Measurements from ENCODE around the gene KCNF1. TPM values are rescaled to one million over a fixed set of nuclear protein-coding genes. Genes with fewer than 3 reads are reported as not detected.
A peak's percentile ranks its signal among the peaks of the same experiment; 100 is the strongest.

KCNF1 gene
- total RNA-seq, 4 donors from 2014 or later: not detected

DNA sequence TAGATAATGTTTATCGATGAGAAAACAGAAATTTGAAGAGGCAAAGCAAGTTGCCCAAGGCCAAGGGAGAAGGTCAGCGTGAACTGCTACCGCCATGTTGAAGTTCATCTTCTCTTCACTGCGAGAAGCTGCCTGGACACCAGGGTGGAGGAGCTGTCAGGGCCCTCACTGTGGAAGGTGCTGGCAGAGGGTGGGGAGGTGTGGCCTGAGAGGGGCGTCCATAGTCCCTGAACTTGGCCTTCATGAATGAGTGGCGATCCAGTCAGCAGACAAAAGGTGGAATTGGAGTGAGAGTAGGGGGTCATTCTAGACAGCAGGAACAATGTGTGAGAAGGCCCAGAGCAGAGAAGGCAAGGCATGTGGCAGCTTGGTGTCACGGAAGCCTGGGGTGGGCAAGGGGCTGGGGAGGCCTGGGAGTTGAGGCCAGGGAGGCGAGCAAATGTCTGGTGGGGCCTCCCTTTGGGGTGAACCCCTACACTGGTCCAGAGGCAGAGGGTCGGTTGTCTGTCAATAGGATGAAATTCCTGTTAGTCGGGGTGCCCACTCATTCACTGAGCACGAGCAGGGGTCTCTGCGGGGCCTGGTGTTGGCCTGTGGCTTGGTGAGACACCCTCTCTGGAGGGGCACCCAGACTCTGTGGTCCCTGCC lies 33.3 kb upstream of the KCNF1 start:
- peak in 1 of 2 donors; percentile 70 for DNase-seq (ENCODE audit: low spot score in 2 of 2)
- no peak overlapping the region for H3K4me3 ChIP-seq (ENCODE audit: low read depth, poor library complexity, severe bottlenecking)
- WGBS, 2 donors: 87 to 94% methylated on average over 12 of the region's 12 CpGs
- TF ChIP-seq, protein P1, sequence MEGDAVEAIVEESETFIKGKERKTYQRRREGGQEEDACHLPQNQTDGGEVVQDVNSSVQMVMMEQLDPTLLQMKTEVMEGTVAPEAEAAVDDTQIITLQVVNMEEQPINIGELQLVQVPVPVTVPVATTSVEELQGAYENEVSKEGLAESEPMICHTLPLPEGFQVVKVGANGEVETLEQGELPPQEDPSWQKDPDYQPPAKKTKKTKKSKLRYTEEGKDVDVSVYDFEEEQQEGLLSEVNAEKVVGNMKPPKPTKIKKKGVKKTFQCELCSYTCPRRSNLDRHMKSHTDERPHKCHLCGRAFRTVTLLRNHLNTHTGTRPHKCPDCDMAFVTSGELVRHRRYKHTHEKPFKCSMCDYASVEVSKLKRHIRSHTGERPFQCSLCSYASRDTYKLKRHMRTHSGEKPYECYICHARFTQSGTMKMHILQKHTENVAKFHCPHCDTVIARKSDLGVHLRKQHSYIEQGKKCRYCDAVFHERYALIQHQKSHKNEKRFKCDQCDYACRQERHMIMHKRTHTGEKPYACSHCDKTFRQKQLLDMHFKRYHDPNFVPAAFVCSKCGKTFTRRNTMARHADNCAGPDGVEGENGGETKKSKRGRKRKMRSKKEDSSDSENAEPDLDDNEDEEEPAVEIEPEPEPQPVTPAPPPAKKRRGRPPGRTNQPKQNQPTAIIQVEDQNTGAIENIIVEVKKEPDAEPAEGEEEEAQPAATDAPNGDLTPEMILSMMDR (IDR thresholded peaks at IDR 0.05): no peak
- no peak for TF ChIP-seq POLR2A (IDR thresholded peaks at IDR 0.05)
- intact Hi-C loops (cut with DNase I; ENCODE audit: low total_unique reads): no loop called here

GRCh38 chr2:10879159-10879558 lies 32.6 kb upstream of the KCNF1 start:
- peak in 1 of 2 donors; percentile 43 for DNase-seq (ENCODE audit: low spot score in 2 of 2)
- no peak for TF ChIP-seq POLR2A (IDR thresholded peaks at IDR 0.05)
- TF ChIP-seq, protein P1 (IDR thresholded peaks at IDR 0.05): no peak
- intact Hi-C loops (cut with DNase I; ENCODE audit: low total_unique reads): no loop called here
- no peak overlapping the region for H3K4me3 ChIP-seq (ENCODE audit: low read depth, poor library complexity, severe bottlenecking)
- 74 to 84% methylated on average over 8 to 9 of the region's 9 CpGs for WGBS, 2 donors

DNA sequence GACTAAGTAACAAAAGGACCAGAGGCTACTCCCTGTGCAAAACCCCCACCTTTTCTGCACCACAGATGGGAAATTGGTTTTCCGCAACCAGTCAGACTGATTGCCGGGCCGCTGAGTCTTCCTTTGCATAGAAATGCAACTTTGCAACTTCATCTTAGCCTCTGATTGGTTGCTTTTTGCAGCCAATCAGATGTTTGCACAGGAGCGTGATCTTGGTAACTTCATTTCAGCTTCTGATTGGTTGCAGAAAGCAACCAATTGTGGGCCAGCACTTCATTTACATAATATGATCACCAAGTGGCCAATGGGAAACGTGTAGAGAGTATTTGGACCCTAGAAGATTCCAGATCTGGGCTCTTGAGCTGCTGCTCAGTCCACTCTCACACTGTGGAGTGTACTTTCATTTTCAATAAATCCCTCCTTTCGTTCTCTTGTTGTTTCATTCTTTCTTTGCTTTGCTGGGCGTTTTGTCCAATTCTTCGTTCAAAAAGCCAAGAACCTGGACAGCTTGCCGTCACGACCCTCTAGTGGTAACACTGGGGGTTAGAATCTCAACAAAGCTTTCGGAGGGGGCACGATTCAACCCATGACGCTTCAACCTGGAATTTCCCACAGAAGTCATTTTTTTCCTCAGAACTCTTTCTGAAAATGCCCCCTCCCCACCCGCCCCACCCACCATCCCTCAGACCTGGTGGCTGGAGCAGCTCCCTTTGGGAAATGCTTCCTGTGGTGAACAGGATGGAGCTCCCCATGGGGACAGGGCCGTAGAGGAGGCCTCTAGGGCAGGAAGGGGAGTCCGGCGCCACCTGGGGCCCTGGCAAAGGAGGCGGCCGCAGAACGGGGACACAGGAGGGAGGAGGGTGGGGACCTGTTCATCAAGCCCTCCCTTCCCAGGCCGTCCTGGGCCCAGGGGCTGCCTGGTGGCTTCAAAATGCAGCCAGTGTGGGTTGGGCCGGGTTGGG lies 31.8 kb upstream of the KCNF1 start:
- DNase-seq (ENCODE audit: low spot score in 2 of 2): peak in 1 of 2 donors; percentile 75
- H3K4me3 ChIP-seq (ENCODE audit: low read depth, poor library complexity, severe bottlenecking): no peak overlapping the region
- WGBS, 2 donors: 83% methylated on average over 22 of the region's 22 CpGs
- intact Hi-C loops (cut with DNase I; ENCODE audit: low total_unique reads): no loop called here
- TF ChIP-seq POLR2A (IDR thresholded peaks at IDR 0.05): no peak
- TF ChIP-seq, protein P1 (IDR thresholded peaks at IDR 0.05): no peak

- 83 to 92% methylated on average over 20 of the region's 20 CpGs for WGBS, 2 donors
- no peak overlapping the region for H3K4me3 ChIP-seq (ENCODE audit: low read depth, poor library complexity, severe bottlenecking)
- no peak for TF ChIP-seq POLR2A (IDR thresholded peaks at IDR 0.05)
- TF ChIP-seq, protein P1 (IDR thresholded peaks at IDR 0.05): no peak
- DNase-seq (ENCODE audit: low spot score in 2 of 2): peak in 1 of 2 donors; percentile 40
- intact Hi-C loops (cut with DNase I; ENCODE audit: low total_unique reads): no loop called here
These were observed 31.0 kb upstream of the KCNF1 start for GRCh38 chr2:10880586-10881321.

- TF ChIP-seq POLR2A (IDR thresholded peaks at IDR 0.05): no peak
- TF ChIP-seq, protein P1 (IDR thresholded peaks at IDR 0.05): no peak
- DNase-seq (ENCODE audit: low spot score in 2 of 2): peak in 1 of 2 donors; percentile 2
- 85 to 88% methylated on average over 3 of the region's 3 CpGs for WGBS, 2 donors
- no peak overlapping the region for H3K4me3 ChIP-seq (ENCODE audit: low read depth, poor library complexity, severe bottlenecking)
- intact Hi-C loops (cut with DNase I; ENCODE audit: low total_unique reads): no loop called here
These were observed 29.2 kb upstream of the KCNF1 start for GRCh38 chr2:10882568-10882967.
